Transverse colon (tissue), 4 donors: Measurements from ENCODE around the gene CCT2. TPM values are rescaled to one million over a fixed set of nuclear protein-coding genes. Genes with fewer than 3 reads are reported as not detected.

ENCODE experiments used
- DNase-seq: peaks from one replicate; pipeline ENCODE4 v3.0.0-alpha.2; 2019
- H3K27ac ChIP-seq, 4 donors: fragments of 200-600 bp; sonication (generic); 2 replicates each; pipeline ENCODE4 v1.5.1; 2016 to 2018; ENCODE audit warnings: inconsistent platforms in 4 of 4
- H3K27me3 ChIP-seq: fragments of 200-600 bp; sonication (generic); 2 replicates; pipeline ENCODE4 v1.5.1; 2017; ENCODE audit warnings: inconsistent platforms
- H3K36me3 ChIP-seq, 4 donors: fragments of 200-600 bp; sonication (generic); 2 replicates each; pipeline ENCODE4 v1.5.1; 2017 to 2019; ENCODE audit warnings: inconsistent platforms in 4 of 4
- H3K4me1 ChIP-seq, 4 donors: fragments of 200-600 bp; sonication (generic); 2 replicates each; pipeline ENCODE4 v1.5.1; 2017 to 2020; ENCODE audit warnings: inconsistent platforms in 4 of 4
- H3K4me3 ChIP-seq, 4 donors: fragments of 200-600 bp; sonication (generic); 1 replicate in 1 of 4; 2 replicates in 3 of 4; pipeline versions ENCODE4 v1.5.1 to v1.6.1; 2017 to 2019; ENCODE audit warnings: inconsistent platforms in 4 of 4
- H3K9me3 ChIP-seq, 2 donors: fragments of 200-600 bp; sonication (generic); 2 replicates each; pipeline ENCODE4 v1.5.1; 2017 to 2019; ENCODE audit warnings: inconsistent platforms in 2 of 2
- CTCF ChIP-seq, 5 experiments: fragments of 200-600 bp in 3 of 5; fragments of 450-650 bp in 2 of 5; sonication (generic) in 3 of 5; IDR thresholded peaks; 1 replicate in 2 of 5; 2 replicates in 3 of 5; pipeline ENCODE4 v1.5.1; 2016 to 2017; ENCODE audit warnings: antibody characterized with exemption in 5 of 5, inconsistent platforms in 3 of 5, mild to moderate bottlenecking in 2 of 5, moderate library complexity in 1 of 5
- EP300 ChIP-seq: sonication (generic); formaldehyde crosslinking; IDR thresholded peaks from one replicate; pipeline ENCODE4 v1.6.1; 2017; ENCODE audit warnings: antibody characterized with exemption, low read depth
- POLR2A ChIP-seq: fragments of 450-650 bp; IDR thresholded peaks from one replicate; pipeline ENCODE4 v1.6.1; 2016; ENCODE audit warnings: antibody characterized with exemption, mild to moderate bottlenecking, moderate library complexity
- POLR2AphosphoS5 ChIP-seq, 3 donors: sonication (generic); formaldehyde crosslinking; IDR thresholded peaks; one replicate each; pipeline ENCODE4 v1.6.1; 2016; ENCODE audit warnings: antibody characterized with exemption in 3 of 3
- WGBS, 2 donors: methylation state at CpG; one replicate each; pipeline ENCODE4 v1.1.5; 2018; ENCODE audit warnings: low coverage in 1 of 2; 5-methylcytosine and 5-hydroxymethylcytosine counted together
- in situ Hi-C, 4 donors: fragments of 200-750 bp; cut with MboI; loops; one replicate each; pipeline versions ENCODE4 v1.15.0 to v1.15.1; 2017; ENCODE audit warnings: low sequenced_read_pairs in 3 of 4, low pct_ligation_motif_present in 1 of 4, low pct_unique_long_range_greater_than_20kb in 1 of 4
- intact Hi-C: fragments of 100-400 bp; cut with DNase I; formaldehyde crosslinking; loops from one replicate; pipeline ENCODE4 v1.15.1; 2023; ENCODE audit warnings: low total_unique reads
- total RNA-seq, 4 donors: library from RNA; depleted of rRNA; stranded (reverse); fragments of >200 nt; gene quantifications; one replicate each; pipeline ENCODE4 v1.1.0, GENCODE V29; 2016

The CCT2 gene
- total RNA-seq, 4 donors from 2014 or later, result 25.4 to 92.7 (median 46.9) TPM

GRCh38 chr12:69569236-69569635 is 16.0 kb upstream of the CCT2 start:
- intact Hi-C loops (no loop called here), in situ Hi-C loops (loop anchor here in 3 of 4 donors (10.0 to 25.0 kb wide), 3 partner anchors 154 to 282 kb away; partner anchors contain the start of gene YEATS4 (in 1 of the 3))
- no peak overlapping the region for H3K4me3 ChIP-seq
- TF ChIP-seq POLR2A (no peak), POLR2AphosphoS5 (IDR thresholded peaks at IDR 0.05) (no peak), CTCF (IDR thresholded peaks at IDR 0.05) (no peak), EP300 (no peak)
- no peak for DNase-seq
- H3K27me3 ChIP-seq, result no peaks in the 10 kb centered on the region
- peaks cover 0 to 34% (median 7%) of the 10 kb centered on the region in 4 donors for H3K36me3 ChIP-seq
- H3K4me1 ChIP-seq, result no peaks in the 10 kb centered on the region
- WGBS, 2 donors, result 68 to 79% methylated on average over 4 of the region's 4 CpGs
- no peak overlapping the region for H3K27ac ChIP-seq
- no peaks in the 10 kb centered on the region for H3K9me3 ChIP-seq

- Histone ChIP-seq H3K27ac (no peak overlapping the region), H3K9me3 (no peaks in the 10 kb centered on the region), H3K27me3 (no peaks in the 10 kb centered on the region), H3K4me3 (no peak overlapping the region), H3K36me3 (peaks cover 0 to 37% (median 9%) of the 10 kb centered on the region in 4 donors), H3K4me1 (no peaks in the 10 kb centered on the region)
- DNase-seq, result no peak
- in situ Hi-C loops, result loop anchor here in 3 of 4 donors (10.0 to 25.0 kb wide), 4 partner anchors 155 to 283 kb away; partner anchors contain the start of gene YEATS4 (in 1 of the 3)
- WGBS, 2 donors, result 86 to 90% methylated on average over 9 to 10 of the region's 10 CpGs
- intact Hi-C loops, result no loop called here
- TF ChIP-seq EP300, result no peak
- TF ChIP-seq CTCF (IDR thresholded peaks at IDR 0.05), result no peak
These were observed 15.2 kb upstream of the CCT2 start for GRCh38 chr12:69570000-69570516.

GRCh38 chr12:69570545-69571399 is 14.5 kb upstream of the CCT2 start:
- intact Hi-C loops (no loop called here), in situ Hi-C loops (loop anchor here in 3 of 4 donors (10.0 to 25.0 kb wide), 3 partner anchors 208 to 283 kb away; partner anchors contain the start of gene YEATS4 (in 1 of the 3))
- TF ChIP-seq CTCF (IDR thresholded peaks at IDR 0.05) (peak; percentile 73 to 81 (median 76)), EP300 (no peak), POLR2AphosphoS5 (IDR thresholded peaks at IDR 0.05) (no peak)
- 45 to 49% methylated on average over 6 of the region's 6 CpGs for WGBS, 2 donors
- Histone ChIP-seq H3K4me1 (no peaks in the 10 kb centered on the region), H3K9me3 (no peaks in the 10 kb centered on the region), H3K4me3 (no peak overlapping the region), H3K27ac (no peak overlapping the region), H3K27me3 (no peaks in the 10 kb centered on the region), H3K36me3 (peaks cover 0 to 42% (median 8%) of the 10 kb centered on the region in 4 donors)
- peak; percentile 46 for DNase-seq

- WGBS, 2 donors, result 83 to 96% methylated on average over 1 to 3 of the region's 3 CpGs
- intact Hi-C loops, result no loop called here
- Histone ChIP-seq H3K4me1 (no peaks in the 10 kb centered on the region), H3K27me3 (no peaks in the 10 kb centered on the region), H3K4me3 (no peak overlapping the region), H3K27ac (no peak overlapping the region), H3K36me3 (peaks cover 0 to 42% (median 8%) of the 10 kb centered on the region in 4 donors), H3K9me3 (no peaks in the 10 kb centered on the region)
- no peak for DNase-seq
- no peak for TF ChIP-seq POLR2A
- TF ChIP-seq EP300, result no peak
- no peak for TF ChIP-seq POLR2AphosphoS5 (IDR thresholded peaks at IDR 0.05)
- TF ChIP-seq CTCF (IDR thresholded peaks at IDR 0.05), result no peak
- in situ Hi-C loops, result loop anchor here in 1 of 4 donors (10.0 kb wide), 1 partner anchor 281 kb away; no protein-coding TSS in a partner anchor
These were observed 9.9 kb upstream of the CCT2 start for GRCh38 chr12:69575346-69575745.
